ENCODE data around the gene CUL4B.
A peak's percentile ranks its signal among the peaks of the same experiment; 100 is the strongest.
"Not testable (repeated sequence)": the region's sequence is repeated elsewhere in the genome, so short reads cannot be mapped to it uniquely, and the experiment has no call there.

The CUL4B gene

GRCh38 chrX:120560842-120561633 is at the start of gene CUL4B:
Gene CUL4B, minus strand, starts transcription at chrX:120560962. Its CDS starts 324 bp downstream, at chrX:120560638.
- peak; percentile 87 for DNase-seq

- peak; percentile 14 for DNase-seq
Measured at GRCh38 chrX:120604361-120604782, 43.6 kb upstream of the CUL4B start.

- DNase-seq, result peak; percentile 68
Measured at GRCh38 chrX:120603707-120604360, 43.1 kb upstream of the CUL4B start, which contains the start of gene MCTS1. Gene MCTS1, plus strand, starts transcription at chrX:120604101. Its CDS starts 136 bp downstream, at chrX:120604237.

GRCh38 chrX:120585702-120586101 is 24.9 kb upstream of the CUL4B start:
- no peak for DNase-seq

- no peak for DNase-seq
Measured at GRCh38 chrX:120575379-120576114, 14.8 kb upstream of the CUL4B start.

GRCh38 chrX:120573806-120574205 is 13.0 kb upstream of the CUL4B start:
- not testable (repeated sequence) for DNase-seq

GRCh38 chrX:120570011-120570600 is 9.3 kb upstream of the CUL4B start:
- no peak for DNase-seq

- no peak for DNase-seq
Measured at GRCh38 chrX:120568609-120569008, 7.8 kb upstream of the CUL4B start.

GRCh38 chrX:120568035-120568434 is 7.3 kb upstream of the CUL4B start:
- DNase-seq, result no peak

- no peak for DNase-seq
Measured at GRCh38 chrX:120566817-120567216, 6.1 kb upstream of the CUL4B start.

- no peak for DNase-seq
Measured at GRCh38 chrX:120564925-120565324, 4.2 kb upstream of the CUL4B start.

GRCh38 chrX:120562569-120562926 is 1.8 kb upstream of the CUL4B start:
- DNase-seq, result no peak

- no peak for DNase-seq
Measured at GRCh38 chrX:120561634-120562568, 1.1 kb upstream of the CUL4B start.

GRCh38 chrX:120560405-120560841 is 339 bp downstream of the CUL4B start:
- DNase-seq, result peak; percentile 21

- DNase-seq, result no peak
Measured at GRCh38 chrX:120559804-120560203, 958 bp downstream of the CUL4B start.

GRCh38 chrX:120556251-120556650 is 4.5 kb downstream of the CUL4B start:
- no peak for DNase-seq

GRCh38 chrX:120549483-120550452 is 11.0 kb downstream of the CUL4B start:
- DNase-seq, result no peak

GRCh38 chrX:120536061-120536460 is 24.7 kb downstream of the CUL4B start:
- no peak for DNase-seq

GRCh38 chrX:120534413-120535205 is 26.2 kb downstream of the CUL4B start:
- no peak for DNase-seq

- no peak for DNase-seq
Measured at GRCh38 chrX:120522820-120523219, 37.9 kb downstream of the CUL4B start.

All from stimulated activated CD4-positive, alpha-beta T cell treated with anti-CD3 and anti-CD28 coated beads, Interleukin-4, amount 100 ng/mL, for 1 hour (primary cell).